BLaER1 treated with 17β-estradiol and CSF1 and Interleukin-3, amounts not matched to agents 10 nM and 100 nM (cell line): ENCODE data around the gene SLC38A8.

Source experiments
- H3K27ac ChIP-seq, 11 experiments: shearing (Covaris generic); formaldehyde crosslinking; 2 replicates each; pipeline ENCODE4 v1.8.1; 2022
- H3K27me3 ChIP-seq, 11 experiments: shearing (Covaris generic); formaldehyde crosslinking; 2 replicates each; pipeline ENCODE4 v1.8.1; 2022
- H3K36me3 ChIP-seq, 11 experiments: shearing (Covaris generic); formaldehyde crosslinking; 2 replicates each; pipeline ENCODE4 v1.8.1; 2022
- H3K4me1 ChIP-seq, 10 experiments: shearing (Covaris generic); formaldehyde crosslinking; 2 replicates each; pipeline ENCODE4 v1.8.1; 2022
- H3K4me2 ChIP-seq, 11 experiments: shearing (Covaris generic); formaldehyde crosslinking; 2 replicates each; pipeline ENCODE4 v1.8.1; 2022
- H3K4me3 ChIP-seq, 10 experiments: shearing (Covaris generic); formaldehyde crosslinking; 2 replicates each; pipeline ENCODE4 v1.8.1; 2022
- H3K9ac ChIP-seq, 11 experiments: shearing (Covaris generic); formaldehyde crosslinking; 2 replicates each; pipeline ENCODE4 v1.8.1; 2022
- H3K9me3 ChIP-seq, 11 experiments: shearing (Covaris generic); formaldehyde crosslinking; replicated peaks in 1 of 11; 2 replicates each; pipeline ENCODE4 v1.8.1; 2022
- H4K20me1 ChIP-seq, 11 experiments: shearing (Covaris generic); formaldehyde crosslinking; 2 replicates each; pipeline ENCODE4 v1.8.1; 2022
- Cebpa-rat ChIP-seq, 11 experiments: shearing (Covaris generic); IDR thresholded peaks; 2 replicates each; pipeline ENCODE4 v1.8.1; 2022

Gene SLC38A8

DNA sequence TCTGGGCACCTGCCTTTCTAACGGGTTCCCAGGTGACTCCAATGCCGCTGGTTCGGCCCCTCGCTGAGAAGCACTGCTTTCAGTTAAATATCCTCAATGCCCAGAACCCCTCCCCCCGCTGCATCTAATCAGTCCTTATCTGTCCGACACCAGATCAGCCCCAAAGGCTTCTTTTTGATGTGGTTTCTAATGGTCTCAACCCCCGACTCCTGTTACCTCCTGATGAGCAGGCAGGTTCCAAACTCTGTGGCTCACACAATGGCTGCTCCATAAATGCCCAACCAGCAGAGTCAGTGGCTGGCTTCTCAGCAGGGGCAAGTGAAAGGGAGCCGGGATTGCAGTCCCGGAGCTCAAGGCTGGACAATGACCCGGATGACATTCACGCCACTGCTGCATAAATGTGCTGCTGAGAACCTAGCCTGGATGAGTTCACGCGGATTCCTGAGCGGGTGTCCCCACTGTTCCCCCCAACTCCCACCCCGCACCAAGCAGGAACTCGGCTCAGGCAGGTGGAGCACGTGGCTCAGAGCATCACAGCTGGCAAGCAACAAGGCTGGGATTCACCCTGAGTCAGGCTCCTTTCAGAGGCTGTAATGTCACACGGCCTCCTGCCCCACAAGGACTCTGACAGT, 1.0 kb upstream of the SLC38A8 start:
- Histone ChIP-seq H3K27me3 (peaks cover 0 to 47% (median 0%) of the 10 kb centered on the region in 11 experiments; a peak in 6 of 22 replicates), H3K4me3 (no peak overlapping the region), H3K9me3 (no peaks in the 10 kb centered on the region), H3K4me1 (peaks cover 0 to 23% (median 6%) of the 10 kb centered on the region in 10 experiments; a peak in 9 of 20 replicates), H3K36me3 (peaks cover 0 to 13% (median 5%) of the 10 kb centered on the region in 11 experiments; a peak in 4 of 22 replicates), H3K27ac (no peak overlapping the region), H3K9ac (no peak overlapping the region), H4K20me1 (peaks cover 0 to 54% (median 8%) of the 10 kb centered on the region in 11 experiments; a peak in 7 of 22 replicates), H3K4me2 (peak overlapping the region in 8 of 11 experiments; percentile 3 to 50 (median 20); a peak in 11 of 22 replicates)
- no peak for TF ChIP-seq Cebpa-rat (IDR thresholded peaks at IDR 0.05)

DNA sequence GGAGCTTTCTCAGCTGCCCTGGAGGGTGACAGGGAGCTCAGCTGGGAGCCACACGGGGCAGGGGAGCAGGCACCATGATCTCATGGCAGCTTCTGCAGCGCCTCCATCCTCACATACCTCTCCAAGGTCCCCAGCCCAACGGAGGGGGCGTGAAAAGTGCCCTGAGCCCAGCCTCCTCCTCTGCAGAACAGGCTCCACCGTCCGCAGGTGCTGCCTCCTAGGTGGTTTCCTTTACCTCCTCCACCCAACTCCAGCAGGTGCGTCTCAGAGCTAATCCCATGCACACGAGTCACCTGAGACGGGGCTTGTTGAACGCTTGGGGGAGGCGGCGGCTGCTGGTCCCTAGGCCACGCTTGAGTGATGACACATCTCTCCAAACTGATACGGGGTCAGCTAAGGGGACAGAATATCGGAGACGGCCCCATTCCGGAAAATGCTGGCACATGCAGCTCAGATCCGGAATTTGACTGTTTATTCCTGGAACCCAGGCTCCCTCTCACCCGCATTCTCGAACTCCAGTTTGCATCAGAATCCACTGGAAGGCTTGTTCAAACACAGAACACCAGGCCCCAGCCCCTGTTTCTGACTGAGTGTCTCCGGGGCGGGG, 387 bp upstream of the SLC38A8 start:
- H3K27ac ChIP-seq = no peak overlapping the region
- no peak overlapping the region for H3K4me3 ChIP-seq
- peaks cover 0 to 51% (median 8%) of the 10 kb centered on the region in 11 experiments; a peak in 7 of 22 replicates for H4K20me1 ChIP-seq
- H3K4me1 ChIP-seq = peaks cover 0 to 23% (median 6%) of the 10 kb centered on the region in 10 experiments; a peak in 9 of 20 replicates
- peaks cover 0 to 47% (median 0%) of the 10 kb centered on the region in 11 experiments; a peak in 6 of 22 replicates for H3K27me3 ChIP-seq
- no peak overlapping the region for H3K9ac ChIP-seq
- no peak for TF ChIP-seq Cebpa-rat (IDR thresholded peaks at IDR 0.05)
- no peaks in the 10 kb centered on the region for H3K9me3 ChIP-seq
- peak overlapping the region in 8 of 11 experiments; percentile 3 to 50 (median 20); a peak in 9 of 22 replicates for H3K4me2 ChIP-seq
- H3K36me3 ChIP-seq = peaks cover 0 to 7% (median 3%) of the 10 kb centered on the region in 11 experiments; a peak in 1 of 22 replicates

DNA sequence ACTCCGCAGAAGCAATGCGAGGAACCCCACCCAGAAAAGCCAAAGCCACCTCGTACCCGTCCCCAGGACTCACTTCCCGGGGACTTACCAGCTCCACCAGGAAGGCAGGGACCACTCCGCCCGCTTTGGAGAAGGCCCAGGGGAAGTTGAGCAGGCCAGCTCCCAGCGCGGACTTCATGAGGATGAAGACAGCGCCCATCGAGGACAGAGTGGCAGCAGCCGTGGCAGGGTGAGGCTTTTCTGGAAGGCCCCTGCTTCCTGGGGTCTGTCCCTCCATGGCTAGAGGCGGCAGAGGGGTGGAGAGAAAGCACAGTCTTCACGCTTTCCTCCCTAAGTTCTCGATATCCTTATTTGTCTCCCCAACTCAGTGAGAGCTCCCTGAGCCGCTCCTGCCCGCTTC, 714 bp downstream of the SLC38A8 start:
- Histone ChIP-seq H4K20me1 (peaks cover 0 to 40% (median 0%) of the 10 kb centered on the region in 11 experiments; a peak in 6 of 22 replicates), H3K27ac (no peak overlapping the region), H3K4me2 (no peak overlapping the region), H3K27me3 (peaks cover 0 to 47% (median 0%) of the 10 kb centered on the region in 11 experiments; a peak in 6 of 22 replicates), H3K4me3 (no peak overlapping the region), H3K9ac (no peak overlapping the region), H3K9me3 (peaks cover 0 to 5% (median 0%) of the 10 kb centered on the region in 11 experiments; a peak in 4 of 22 replicates), H3K4me1 (peaks cover 0 to 23% (median 6%) of the 10 kb centered on the region in 10 experiments; a peak in 9 of 20 replicates), H3K36me3 (no peaks in the 10 kb centered on the region)
- no peak for TF ChIP-seq Cebpa-rat (IDR thresholded peaks at IDR 0.05)

DNA sequence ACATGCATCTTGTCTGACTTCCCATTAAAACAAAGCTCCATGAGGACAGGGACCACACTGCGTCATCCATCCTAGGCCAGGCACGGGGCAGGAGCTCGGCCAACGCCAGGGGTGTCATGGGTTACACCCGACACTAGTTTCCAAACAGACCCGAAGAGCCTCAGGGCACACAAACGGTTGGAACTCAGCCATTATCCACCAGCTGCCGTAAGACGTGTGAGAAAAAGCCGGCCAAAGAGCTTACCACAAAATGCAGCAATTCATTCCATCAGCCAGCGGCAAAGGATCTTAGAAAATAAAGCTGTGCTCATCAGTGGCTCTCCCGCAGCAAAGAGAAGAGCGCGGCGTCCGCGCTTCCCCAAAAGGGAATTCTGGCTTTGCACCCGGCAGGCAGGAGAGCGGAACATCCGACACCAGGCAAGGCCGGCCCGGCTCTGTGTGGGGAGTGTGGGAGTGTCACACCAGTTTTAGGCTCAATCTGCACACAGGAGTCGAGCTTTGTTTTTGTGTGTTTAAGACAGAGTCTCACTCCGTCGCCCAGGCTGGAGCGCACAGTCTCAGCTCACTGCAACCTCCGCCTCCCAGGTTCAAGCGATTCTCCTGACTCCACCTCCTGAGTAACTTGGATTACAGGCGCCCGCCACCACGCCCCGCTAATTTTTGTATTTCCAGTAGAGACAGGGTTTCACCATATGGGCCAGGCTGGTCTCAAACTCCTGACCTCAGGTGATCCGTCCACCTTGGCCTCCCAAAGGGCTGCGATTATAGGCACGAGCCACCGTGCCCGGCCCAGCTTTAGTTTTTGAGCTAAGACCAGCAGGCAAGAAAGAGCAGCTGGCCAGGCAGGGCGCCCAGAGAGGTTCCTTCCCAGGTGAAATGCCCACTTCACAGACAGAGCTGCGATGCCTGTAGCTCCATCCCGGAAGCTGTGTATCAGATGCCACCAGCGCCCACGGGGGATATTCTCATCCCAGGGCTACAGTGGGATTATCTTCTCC, 1.5 kb downstream of the SLC38A8 start:
- H3K4me3 ChIP-seq = no peak overlapping the region
- TF ChIP-seq Cebpa-rat (IDR thresholded peaks at IDR 0.05) = no peak
- peaks cover 0 to 51% (median 0%) of the 10 kb centered on the region in 11 experiments; a peak in 6 of 22 replicates for H3K27me3 ChIP-seq

DNA sequence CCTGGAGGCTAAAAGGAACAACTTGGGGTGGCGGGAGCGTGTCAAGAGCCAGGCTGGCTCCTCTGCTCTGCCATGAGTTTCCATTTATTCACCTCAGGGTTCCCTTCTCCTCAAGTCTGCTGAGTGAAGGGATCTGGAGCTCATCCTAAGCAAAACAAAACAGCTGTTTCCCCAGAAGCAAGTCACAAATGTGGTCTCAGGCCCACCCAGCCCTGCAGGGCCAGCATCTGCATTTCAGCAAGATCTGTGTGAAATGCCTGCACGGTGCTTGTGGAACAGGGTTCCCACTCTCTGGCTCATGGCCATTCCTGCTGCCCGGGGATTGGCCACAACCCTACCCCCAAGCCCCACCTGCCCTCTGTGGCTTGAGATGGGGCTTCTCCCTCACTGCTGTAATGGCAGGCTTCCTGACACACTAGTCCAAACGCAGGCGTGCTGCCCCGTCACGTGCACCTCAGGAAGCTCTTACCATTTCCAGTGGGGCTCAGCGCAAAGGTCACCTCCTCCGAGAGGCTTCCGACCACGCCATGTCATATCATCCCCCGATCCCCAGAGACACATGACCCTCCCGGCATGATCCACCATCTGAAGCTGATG, 2.3 kb downstream of the SLC38A8 start:
- no peak overlapping the region for H3K9ac ChIP-seq
- no peak for TF ChIP-seq Cebpa-rat (IDR thresholded peaks at IDR 0.05)
- H3K27me3 ChIP-seq = peaks cover 0 to 59% (median 0%) of the 10 kb centered on the region in 11 experiments; a peak in 7 of 22 replicates
- no peaks in the 10 kb centered on the region for H3K36me3 ChIP-seq
- H3K9me3 ChIP-seq = peaks cover 10 to 20% (median 13%) of the 10 kb centered on the region in 11 experiments
- H3K4me1 ChIP-seq = peaks cover 0 to 23% (median 6%) of the 10 kb centered on the region in 10 experiments; a peak in 9 of 20 replicates
- no peak overlapping the region for H3K27ac ChIP-seq
- no peak overlapping the region for H3K4me3 ChIP-seq
- H4K20me1 ChIP-seq = peaks cover 0 to 30% (median 0%) of the 10 kb centered on the region in 11 experiments; a peak in 4 of 22 replicates
- H3K4me2 ChIP-seq = no peak overlapping the region

More for the DNA sequence above, 1.5 kb downstream of the SLC38A8 start:
- Histone ChIP-seq H3K27ac (no peak overlapping the region), H4K20me1 (peaks cover 0 to 38% (median 0%) of the 10 kb centered on the region in 11 experiments; a peak in 6 of 22 replicates), H3K4me1 (peaks cover 0 to 23% (median 6%) of the 10 kb centered on the region in 10 experiments; a peak in 9 of 20 replicates), H3K9me3 (peaks cover 5 to 12% (median 5%) of the 10 kb centered on the region in 11 experiments), H3K36me3 (no peaks in the 10 kb centered on the region), H3K4me2 (no peak overlapping the region), H3K9ac (no peak overlapping the region)

DNA sequence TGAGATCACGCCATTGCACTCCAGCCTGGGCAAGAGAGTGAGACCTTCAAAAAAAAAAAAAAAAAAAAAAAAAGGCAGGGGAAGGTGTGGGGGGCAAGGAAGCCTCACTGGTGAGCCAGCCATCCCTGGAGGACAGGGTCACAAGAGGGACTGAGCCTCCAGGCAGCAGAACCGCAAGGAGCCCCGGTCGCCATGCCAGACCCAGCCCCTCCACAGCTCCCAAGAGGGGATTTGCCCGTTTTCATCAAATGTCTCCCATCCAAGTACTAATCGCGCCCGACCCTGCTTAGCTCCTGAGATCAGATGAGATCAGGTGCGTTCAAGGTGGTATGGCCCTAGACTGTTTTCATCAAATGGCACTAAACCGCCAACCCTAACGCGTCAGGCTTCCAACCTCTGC, 2.9 kb downstream of the SLC38A8 start:
- Histone ChIP-seq H3K27ac (no peak overlapping the region), H3K36me3 (no peaks in the 10 kb centered on the region), H3K9ac (no peak overlapping the region), H3K4me1 (peaks cover 0 to 23% (median 6%) of the 10 kb centered on the region in 10 experiments; a peak in 9 of 20 replicates), H3K9me3 (peaks cover 16 to 26% (median 20%) of the 10 kb centered on the region in 11 experiments), H3K27me3 (peaks cover 0 to 66% (median 0%) of the 10 kb centered on the region in 11 experiments; a peak in 7 of 22 replicates), H3K4me2 (no peak overlapping the region), H3K4me3 (no peak overlapping the region), H4K20me1 (peaks cover 0 to 26% (median 0%) of the 10 kb centered on the region in 11 experiments; a peak in 4 of 22 replicates)
- no peak for TF ChIP-seq Cebpa-rat (IDR thresholded peaks at IDR 0.05)

DNA sequence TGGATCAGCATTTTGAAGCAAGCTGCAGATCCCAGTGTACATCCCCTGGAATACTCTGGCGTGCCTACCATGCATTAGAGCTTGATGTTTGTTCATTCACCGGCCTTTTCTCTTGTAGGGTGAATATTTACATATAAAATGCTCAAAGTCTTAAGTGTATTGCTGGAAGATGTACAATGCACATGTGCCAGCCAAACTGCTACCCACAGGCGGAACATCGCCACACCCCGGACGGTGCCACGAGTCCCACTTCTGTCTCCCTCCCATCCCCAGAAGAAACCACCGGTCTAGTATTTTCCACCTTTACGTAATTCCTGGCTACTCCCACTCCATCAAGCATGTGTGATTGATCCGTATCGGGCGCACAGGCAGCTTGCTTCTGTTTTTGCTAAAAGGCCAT, 4.1 kb downstream of the SLC38A8 start:
- H3K4me2 ChIP-seq = no peak overlapping the region
- no peak overlapping the region for H3K4me3 ChIP-seq
- no peaks in the 10 kb centered on the region for H3K36me3 ChIP-seq
- H3K27me3 ChIP-seq = peaks cover 0 to 71% (median 0%) of the 10 kb centered on the region in 11 experiments; a peak in 7 of 22 replicates
- peaks cover 0 to 17% (median 3%) of the 10 kb centered on the region in 10 experiments; a peak in 9 of 20 replicates for H3K4me1 ChIP-seq
- peaks cover 16 to 38% (median 29%) of the 10 kb centered on the region in 11 experiments for H3K9me3 ChIP-seq
- no peak overlapping the region for H3K9ac ChIP-seq
- no peak for TF ChIP-seq Cebpa-rat (IDR thresholded peaks at IDR 0.05)
- H3K27ac ChIP-seq = no peak overlapping the region
- H4K20me1 ChIP-seq = peaks cover 0 to 17% (median 0%) of the 10 kb centered on the region in 11 experiments; a peak in 3 of 22 replicates
